ENCODE results near the gene ST3GAL3. TPM values are rescaled to one million over a fixed set of nuclear protein-coding genes. Genes with fewer than 3 reads are reported as not detected.

The ST3GAL3 gene
- total RNA-seq, 4 donors from 2014 or later = 30.2 to 41.4 (median 33.2) TPM

DNA sequence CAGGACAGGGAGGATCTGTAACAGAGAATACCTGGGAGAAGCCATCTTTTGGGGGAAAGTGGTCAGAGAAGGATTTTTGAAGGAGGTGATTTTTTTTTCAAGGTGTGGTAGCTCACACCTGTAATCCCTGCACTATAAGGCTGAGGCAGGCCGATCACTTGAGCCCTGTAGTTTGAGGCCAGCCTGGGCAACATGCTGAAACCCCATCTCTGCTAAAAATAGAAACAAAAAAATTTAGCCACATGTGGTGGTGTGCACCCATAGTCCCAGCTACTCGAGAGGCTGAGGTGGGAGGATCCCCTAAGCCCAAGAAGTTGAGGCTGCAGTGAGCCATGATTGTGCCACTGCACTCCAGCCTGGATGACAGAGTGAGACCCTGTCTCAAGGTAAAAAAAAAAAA, 158.9 kb downstream of the ST3GAL3 start:
- WGBS, 2 donors (ENCODE audit: low coverage in 1 of 2) = 59% methylated on average over 2 of the region's 2 CpGs; no CpG with 5 or more reads in 1 of the 2 donors
- Histone ChIP-seq H3K9me3 (no peaks in the 10 kb centered on the region), H3K4me1 (peaks cover 7 to 89% (median 18%) of the 10 kb centered on the region in 3 donors), H3K27me3 (no peaks in the 10 kb centered on the region), H3K4me3 (no peak overlapping the region), H3K27ac (no peak overlapping the region), H3K36me3 (no peaks in the 10 kb centered on the region)
- TF ChIP-seq EP300 (IDR thresholded peaks at IDR 0.05) = no peak
- no peak for TF ChIP-seq POLR2A (IDR thresholded peaks at IDR 0.05)
- TF ChIP-seq, protein P1, sequence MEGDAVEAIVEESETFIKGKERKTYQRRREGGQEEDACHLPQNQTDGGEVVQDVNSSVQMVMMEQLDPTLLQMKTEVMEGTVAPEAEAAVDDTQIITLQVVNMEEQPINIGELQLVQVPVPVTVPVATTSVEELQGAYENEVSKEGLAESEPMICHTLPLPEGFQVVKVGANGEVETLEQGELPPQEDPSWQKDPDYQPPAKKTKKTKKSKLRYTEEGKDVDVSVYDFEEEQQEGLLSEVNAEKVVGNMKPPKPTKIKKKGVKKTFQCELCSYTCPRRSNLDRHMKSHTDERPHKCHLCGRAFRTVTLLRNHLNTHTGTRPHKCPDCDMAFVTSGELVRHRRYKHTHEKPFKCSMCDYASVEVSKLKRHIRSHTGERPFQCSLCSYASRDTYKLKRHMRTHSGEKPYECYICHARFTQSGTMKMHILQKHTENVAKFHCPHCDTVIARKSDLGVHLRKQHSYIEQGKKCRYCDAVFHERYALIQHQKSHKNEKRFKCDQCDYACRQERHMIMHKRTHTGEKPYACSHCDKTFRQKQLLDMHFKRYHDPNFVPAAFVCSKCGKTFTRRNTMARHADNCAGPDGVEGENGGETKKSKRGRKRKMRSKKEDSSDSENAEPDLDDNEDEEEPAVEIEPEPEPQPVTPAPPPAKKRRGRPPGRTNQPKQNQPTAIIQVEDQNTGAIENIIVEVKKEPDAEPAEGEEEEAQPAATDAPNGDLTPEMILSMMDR (IDR thresholded peaks at IDR 0.05) = no peak
- no peak for TF ChIP-seq POLR2AphosphoS5 (IDR thresholded peaks at IDR 0.05)
- ATAC-seq = no peak

DNA sequence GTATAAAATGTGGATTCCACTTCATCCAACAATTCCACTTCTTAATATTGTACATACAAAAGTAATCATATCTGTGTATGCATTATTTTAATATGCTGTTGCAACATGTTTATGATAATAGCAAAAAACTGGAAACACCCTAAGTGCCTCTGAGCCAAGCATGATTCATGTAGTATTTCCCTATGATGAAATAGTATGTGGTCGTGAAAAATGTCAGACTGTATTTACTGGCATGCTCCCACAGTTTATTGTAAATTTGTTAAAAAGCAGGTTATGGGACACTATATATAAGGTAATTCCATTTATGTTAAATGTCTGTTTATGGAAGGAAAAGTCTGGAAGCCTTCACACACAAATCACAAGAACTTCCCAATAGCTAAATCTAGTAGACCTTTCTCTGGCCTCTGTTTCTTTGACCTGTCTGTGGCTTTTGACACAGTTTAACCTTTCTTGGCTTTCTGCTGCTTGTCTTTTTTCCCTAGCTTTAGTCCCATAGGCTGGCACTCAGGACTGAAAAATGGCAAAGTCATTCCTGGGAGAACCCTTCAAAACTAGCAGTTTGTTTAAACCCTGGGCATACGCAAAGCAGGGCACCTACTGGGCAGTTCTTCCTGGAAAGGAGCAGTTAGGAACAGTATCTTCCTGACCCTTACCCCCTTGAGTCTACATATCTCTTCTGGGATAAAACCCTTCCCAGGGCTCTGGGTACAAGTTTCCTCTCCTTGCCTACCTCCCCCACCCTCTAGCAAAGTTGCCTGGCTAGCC, 160.8 kb downstream of the ST3GAL3 start:
- Histone ChIP-seq H3K36me3 (no peaks in the 10 kb centered on the region), H3K4me1 (peaks cover 7 to 76% (median 18%) of the 10 kb centered on the region in 3 donors), H3K27ac (peak overlapping the region in 3 of 4 donors; percentile 14 to 67 (median 53)), H3K27me3 (no peaks in the 10 kb centered on the region), H3K4me3 (no peak overlapping the region), H3K9me3 (no peaks in the 10 kb centered on the region)
- 8 to 18% methylated on average over 1 to 2 of the region's 2 CpGs for WGBS, 2 donors (ENCODE audit: low coverage in 1 of 2)
- no peak for ATAC-seq
- TF ChIP-seq, protein P1 (IDR thresholded peaks at IDR 0.05) = no peak
- peak; percentile 68 for TF ChIP-seq POLR2AphosphoS5 (IDR thresholded peaks at IDR 0.05)
- TF ChIP-seq EP300 (IDR thresholded peaks at IDR 0.05) = no peak
- TF ChIP-seq POLR2A (IDR thresholded peaks at IDR 0.05) = no peak

DNA sequence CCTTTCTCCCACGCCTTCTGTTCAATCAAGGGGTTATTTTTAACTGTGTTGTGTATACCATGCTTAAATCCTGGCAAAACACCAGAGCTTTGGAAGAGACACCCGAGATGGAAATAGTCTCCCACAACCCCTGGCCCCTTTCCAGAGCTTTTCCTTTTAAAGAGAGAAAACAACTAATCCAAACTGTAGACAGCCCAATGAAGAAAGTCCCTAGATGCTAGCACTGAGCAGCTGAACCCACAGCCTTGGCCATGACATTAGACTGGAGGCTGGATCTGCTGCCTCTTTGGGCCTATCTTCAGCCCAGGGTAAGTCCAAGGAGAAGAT, 161.4 kb downstream of the ST3GAL3 start:
- Histone ChIP-seq H3K27me3 (no peaks in the 10 kb centered on the region), H3K4me1 (peaks cover 7 to 71% (median 18%) of the 10 kb centered on the region in 3 donors), H3K4me3 (no peak overlapping the region), H3K9me3 (no peaks in the 10 kb centered on the region), H3K27ac (peak overlapping the region in 3 of 4 donors; percentile 17 to 67 (median 53)), H3K36me3 (no peaks in the 10 kb centered on the region)
- ATAC-seq = peak; percentile 40
- 0% methylated on average over 1 of the region's 2 CpGs for WGBS, 2 donors (ENCODE audit: low coverage in 1 of 2)
- TF ChIP-seq POLR2A (IDR thresholded peaks at IDR 0.05) (no peak), EP300 (IDR thresholded peaks at IDR 0.05) (no peak), POLR2AphosphoS5 (IDR thresholded peaks at IDR 0.05) (peak; percentile 42)
- TF ChIP-seq, protein P1 (IDR thresholded peaks at IDR 0.05) = no peak

DNA sequence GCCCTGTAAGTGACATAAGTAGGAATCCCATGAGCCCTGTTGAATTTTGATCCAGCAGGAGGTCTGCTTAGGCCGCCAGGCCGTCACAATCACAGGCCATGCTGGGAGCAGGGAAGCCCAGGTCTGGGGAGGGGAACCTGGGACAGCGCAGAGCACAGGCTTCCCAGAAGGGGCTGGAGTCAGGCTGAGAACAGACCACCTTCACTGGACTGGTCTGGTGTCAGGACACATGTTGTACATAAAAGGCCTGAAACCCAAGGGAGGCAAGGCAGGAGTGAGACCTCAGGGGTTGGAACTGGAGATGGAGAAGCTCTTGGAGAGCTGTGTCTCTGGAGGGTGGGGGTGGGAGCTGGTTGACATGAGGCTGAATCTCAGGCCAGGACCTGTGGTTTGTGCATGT, 163.0 kb downstream of the ST3GAL3 start:
- Histone ChIP-seq H3K36me3 (no peaks in the 10 kb centered on the region), H3K4me3 (no peak overlapping the region), H3K27me3 (no peaks in the 10 kb centered on the region), H3K27ac (no peak overlapping the region), H3K9me3 (no peaks in the 10 kb centered on the region), H3K4me1 (peaks cover 7 to 55% (median 18%) of the 10 kb centered on the region in 3 donors)
- TF ChIP-seq POLR2A (IDR thresholded peaks at IDR 0.05) (no peak), POLR2AphosphoS5 (IDR thresholded peaks at IDR 0.05) (no peak), EP300 (IDR thresholded peaks at IDR 0.05) (no peak)
- TF ChIP-seq, protein P1 (IDR thresholded peaks at IDR 0.05) = no peak
- no peak for ATAC-seq
- WGBS, 2 donors (ENCODE audit: low coverage in 1 of 2) = no CpG with 5 or more reads among the region's 3 CpGs
